Neural cell (in vitro differentiated cells): ENCODE measurements around the gene CHD6. TPM values are rescaled to one million over a fixed set of nuclear protein-coding genes. Genes with fewer than 3 reads are reported as not detected.

Experiments used
- H2AFZ ChIP-seq: fragments of 200-600, 300-800 bp; sonication (generic), shearing (Covaris generic); 2 replicates; pipeline ENCODE4 v1.6.0; 2014; ENCODE audit warnings: low read depth, mild to moderate bottlenecking, antibody characterized with exemption, low read length, moderate library complexity
- H3F3A ChIP-seq: fragments of 200-600 bp; shearing (Covaris generic); 2 replicates; pipeline ENCODE4 v1.6.1; 2016; ENCODE audit warnings: mild to moderate bottlenecking, moderate library complexity, mixed read lengths, antibody characterized with exemption, low read length; ENCODE audit not compliant: insufficient read depth, poor library complexity, severe bottlenecking
- H3K27ac ChIP-seq: fragments of 200-600, 300-800 bp; sonication (generic), shearing (Covaris generic); 2 replicates; pipeline ENCODE4 v1.5.1; 2014; ENCODE audit warnings: mild to moderate bottlenecking, low read length, moderate library complexity
- H3K27me3 ChIP-seq: fragments of 300-800, 200-600 bp; sonication (generic), shearing (Covaris generic); 2 replicates; pipeline ENCODE4 v1.6.0; 2014; ENCODE audit warnings: mild to moderate bottlenecking, low read depth, low read length, moderate library complexity; ENCODE audit not compliant: insufficient read depth
- H3K36me3 ChIP-seq: fragments of 300-800, 200-600 bp; sonication (generic), shearing (Covaris generic); 2 replicates; pipeline ENCODE4 v1.5.1; 2014; ENCODE audit warnings: mild to moderate bottlenecking, antibody characterized with exemption, low read length, moderate library complexity; ENCODE audit not compliant: insufficient read depth
- H3K4me2 ChIP-seq: fragments of 300-800, 200-600 bp; sonication (generic), shearing (Covaris generic); 2 replicates; pipeline ENCODE4 v1.6.0; 2014; ENCODE audit warnings: mild to moderate bottlenecking, low read length
- H3K4me3 ChIP-seq: fragments of 300-800, 200-600 bp; sonication (generic), shearing (Covaris generic); 2 replicates; pipeline ENCODE4 v1.5.1; 2014; ENCODE audit warnings: mild to moderate bottlenecking, low read length, moderate library complexity
- H3K79me2 ChIP-seq: fragments of 200-600 bp; shearing (Covaris generic); replicated peaks from 2 replicates; pipeline ENCODE4 v1.6.0; 2014; ENCODE audit warnings: mild to moderate bottlenecking, low read length, moderate library complexity; ENCODE audit not compliant: insufficient read depth
- H3K9ac ChIP-seq: fragments of 300-800, 200-600 bp; sonication (generic), shearing (Covaris generic); 2 replicates; pipeline ENCODE4 v1.6.1; 2016; ENCODE audit warnings: mild to moderate bottlenecking, low read length, mixed read lengths
- H3K9me2 ChIP-seq: fragments of 200-600 bp; shearing (Covaris generic); 2 replicates; pipeline ENCODE4 v1.6.1; 2016; ENCODE audit warnings: mild to moderate bottlenecking, low read length, mixed read lengths; ENCODE audit not compliant: insufficient read depth
- H3K9me3 ChIP-seq: fragments of 200-600, 300-800 bp; sonication (generic), shearing (Covaris generic); 2 replicates; pipeline ENCODE4 v1.6.1; 2016; ENCODE audit warnings: mild to moderate bottlenecking, mixed run types, low read length, moderate library complexity, mixed read lengths
- H4K20me1 ChIP-seq: fragments of 200-600 bp; shearing (Covaris generic); 2 replicates; pipeline ENCODE4 v1.6.1; 2016; ENCODE audit warnings: mild to moderate bottlenecking, mixed run types; ENCODE audit not compliant: insufficient read depth
- CTCF ChIP-seq: fragments of 450-650 bp; IDR thresholded peaks from 2 replicates; pipeline ENCODE4 v1.5.1; 2014; ENCODE audit warnings: antibody characterized with exemption, mild to moderate bottlenecking, moderate library complexity; ENCODE audit not compliant: poor library complexity, severe bottlenecking
- EP300 ChIP-seq: fragments of 450-650 bp; conservative IDR thresholded peaks from 2 replicates; pipeline ENCODE4 v1.6.1; 2014; ENCODE audit warnings: antibody characterized with exemption, mild to moderate bottlenecking, moderate library complexity; ENCODE audit not compliant: poor library complexity, severe bottlenecking
- EZH2 ChIP-seq: fragments of 200-600, 300-800 bp; shearing (Covaris generic), sonication (generic); IDR thresholded peaks from 2 replicates; pipeline ENCODE4 v1.6.1; 2014; ENCODE audit warnings: antibody characterized with exemption, low read length, borderline replicate concordance, mild to moderate bottlenecking; ENCODE audit not compliant: insufficient read depth, poor library complexity, severe bottlenecking
- MXI1 ChIP-seq: fragments of 450-650 bp; conservative IDR thresholded peaks from 2 replicates; pipeline ENCODE4 v1.6.1; 2014; ENCODE audit warnings: antibody characterized with exemption, mild to moderate bottlenecking; ENCODE audit not compliant: poor library complexity, severe bottlenecking
- POLR2AphosphoS5 ChIP-seq: IDR thresholded peaks from 2 replicates; pipeline ENCODE4 v1.6.1; 2012
- RAD21 ChIP-seq: fragments of 450-650 bp; conservative IDR thresholded peaks from 2 replicates; pipeline ENCODE4 v1.6.1; 2014; ENCODE audit warnings: antibody characterized with exemption, mild to moderate bottlenecking, moderate library complexity
- REST ChIP-seq: IDR thresholded peaks from 2 replicates; pipeline ENCODE4 v1.6.1; 2012; ENCODE audit warnings: borderline replicate concordance
- SMC3 ChIP-seq: fragments of 450-650 bp; conservative IDR thresholded peaks from 2 replicates; pipeline ENCODE4 v1.6.1; 2014; ENCODE audit warnings: antibody characterized with exemption, mild to moderate bottlenecking, moderate library complexity; ENCODE audit not compliant: poor library complexity
- TAF1 ChIP-seq: IDR thresholded peaks from 2 replicates; pipeline ENCODE4 v1.6.1; 2012; ENCODE audit warnings: low read depth
- polyA plus RNA-seq: library from polyadenylated mRNA; depleted of rRNA; stranded (reverse); fragments of >200 nt; gene quantifications from 2 replicates; pipeline ENCODE4 v1.2.3, GENCODE V29; 2014

CHD6 gene
- polyA plus RNA-seq, 1 donor from 2014 or later, result 22.9 TPM

GRCh38 chr20:41478026-41478425, 140.2 kb downstream of the CHD6 start:
- H3K27me3 ChIP-seq, result no peaks in the 10 kb centered on the region
- no peak for TF ChIP-seq MXI1
- TF ChIP-seq CTCF, result no peak
- TF ChIP-seq SMC3, result no peak
- no peak for TF ChIP-seq EP300
- TF ChIP-seq EZH2, result no peak
- TF ChIP-seq REST, result no peak
- TF ChIP-seq TAF1, result no peak
- TF ChIP-seq POLR2AphosphoS5, result no peak
- TF ChIP-seq RAD21, result no peak
- H3K36me3 ChIP-seq, result peaks cover 11% of the 10 kb centered on the region
- H3K27ac ChIP-seq, result no peak overlapping the region
- no peak overlapping the region for H3K9ac ChIP-seq
- no peaks in the 10 kb centered on the region for H4K20me1 ChIP-seq
- H3K9me3 ChIP-seq, result no peaks in the 10 kb centered on the region
- no peaks in the 10 kb centered on the region for H3F3A ChIP-seq
- no peak overlapping the region for H2AFZ ChIP-seq
- no peaks in the 10 kb centered on the region for H3K9me2 ChIP-seq
- no peak overlapping the region for H3K4me2 ChIP-seq
- no peaks in the 10 kb centered on the region for H3K79me2 ChIP-seq
- H3K4me3 ChIP-seq, result no peak overlapping the region

GRCh38 chr20:41476446-41476845, 141.7 kb downstream of the CHD6 start:
- no peak overlapping the region for H3K27ac ChIP-seq
- H3K36me3 ChIP-seq, result peaks cover 11% of the 10 kb centered on the region
- H3K4me3 ChIP-seq, result no peak overlapping the region
- no peak for TF ChIP-seq SMC3
- no peak for TF ChIP-seq MXI1
- TF ChIP-seq REST, result no peak
- TF ChIP-seq TAF1, result no peak
- TF ChIP-seq RAD21, result no peak
- TF ChIP-seq CTCF, result no peak
- TF ChIP-seq POLR2AphosphoS5, result no peak
- no peak for TF ChIP-seq EP300
- TF ChIP-seq EZH2, result no peak
- H3K4me2 ChIP-seq, result no peak overlapping the region
- H3K9me2 ChIP-seq, result no peaks in the 10 kb centered on the region
- no peak overlapping the region for H3K9ac ChIP-seq
- no peaks in the 10 kb centered on the region for H3K9me3 ChIP-seq
- H3K27me3 ChIP-seq, result no peaks in the 10 kb centered on the region
- H2AFZ ChIP-seq, result no peak overlapping the region
- H3F3A ChIP-seq, result no peaks in the 10 kb centered on the region
- no peaks in the 10 kb centered on the region for H3K79me2 ChIP-seq
- no peaks in the 10 kb centered on the region for H4K20me1 ChIP-seq
